OCI-LY7 (cell line): ENCODE results near the gene FRMPD1. TPM values are rescaled to one million over a fixed set of nuclear protein-coding genes. Genes with fewer than 3 reads are reported as not detected.

ENCODE experiments used
- BruUV-seq: library from RNA; stranded (reverse); fragments of 400-500 nt; replicated peaks from 2 replicates; lab custom pipeline; 2021; lab: Mats Ljungman, UMichigan
- CTCF ChIA-PET: fragments of 300-600 bp; sonication (Branson Sonifier 250); formaldehyde crosslinking; loops from one replicate; lab custom pipeline; 2022; ENCODE audit warnings: antibody characterized with exemption; ENCODE audit not compliant: unreplicated experiment; lab: Charles Lee
- POLR2A ChIA-PET: fragments of 300-600 bp; sonication (Branson Sonifier 250); formaldehyde crosslinking; loops from one replicate; lab custom pipeline; 2022; ENCODE audit warnings: antibody characterized with exemption; lab: Charles Lee
- DNase-seq: peaks from one replicate; pipeline ENCODE4 v3.0.0-alpha.2; 2015; ENCODE audit warnings: low spot score
- H2AFZ ChIP-seq: fragments of 200-600 bp; sonication (generic), shearing (Covaris generic); 2 replicates; pipeline ENCODE4 v1.6.1; 2014; ENCODE audit warnings: mild to moderate bottlenecking, antibody characterized with exemption, low read length, moderate library complexity
- H3K27ac ChIP-seq: fragments of 200-600 bp; sonication (generic); 2 replicates; pipeline ENCODE4 v1.5.1; 2014; ENCODE audit warnings: mixed run types, low read depth, mild to moderate bottlenecking, moderate library complexity, low read length, inconsistent platforms; ENCODE audit not compliant: poor library complexity, severe bottlenecking
- H3K36me3 ChIP-seq: fragments of 200-600 bp; sonication (generic); 2 replicates; pipeline ENCODE4 v1.6.1; 2014; ENCODE audit warnings: mild to moderate bottlenecking, antibody characterized with exemption, low read length, moderate library complexity, mixed read lengths; ENCODE audit not compliant: insufficient read depth
- H3K4me1 ChIP-seq: fragments of 200-600 bp; sonication (generic); 2 replicates; pipeline ENCODE4 v1.5.1; 2014; ENCODE audit warnings: mild to moderate bottlenecking, low read length; ENCODE audit not compliant: insufficient read depth, poor library complexity, severe bottlenecking
- H3K4me2 ChIP-seq: fragments of 200-600 bp; sonication (generic); 2 replicates; pipeline ENCODE4 v1.6.1; 2014; ENCODE audit warnings: mild to moderate bottlenecking, low read length
- H3K4me3 ChIP-seq: fragments of 200-600 bp; sonication (generic); 2 replicates; pipeline ENCODE4 v1.5.1; 2014; ENCODE audit warnings: mild to moderate bottlenecking, low read depth, low read length; ENCODE audit not compliant: poor library complexity, severe bottlenecking
- H3K79me2 ChIP-seq: fragments of 200-600 bp; sonication (generic); 2 replicates; pipeline ENCODE4 v1.6.1; 2016; ENCODE audit warnings: low read depth, mild to moderate bottlenecking, low read length, moderate library complexity, mixed read lengths; ENCODE audit not compliant: insufficient read depth
- H3K9me2 ChIP-seq: fragments of 200-600 bp; sonication (generic); 2 replicates; pipeline ENCODE4 v1.6.1; 2016; ENCODE audit warnings: mild to moderate bottlenecking, low read length, mixed read lengths; ENCODE audit not compliant: insufficient read depth
- H3K9me3 ChIP-seq: fragments of 200-600 bp; sonication (generic); 2 replicates; pipeline ENCODE4 v1.6.1; 2014; ENCODE audit warnings: mild to moderate bottlenecking, mixed run types, low read length, mixed read lengths
- H4K20me1 ChIP-seq: fragments of 200-600 bp; sonication (generic); 2 replicates; pipeline ENCODE4 v1.6.1; 2014; ENCODE audit warnings: mild to moderate bottlenecking, antibody characterized with exemption, low read length, moderate library complexity, mixed read lengths; ENCODE audit not compliant: insufficient read depth
- EZH2phosphoT487 ChIP-seq: fragments of 200-600 bp; sonication (generic); IDR thresholded peaks from 2 replicates; pipeline ENCODE4 v1.6.1; 2018; ENCODE audit warnings: low read depth, borderline replicate concordance, mild to moderate bottlenecking, mixed run types, antibody characterized with exemption, low read length, moderate library complexity, mixed read lengths
- intact Hi-C: fragments of 100-400 bp; cut with micrococcal nuclease; formaldehyde crosslinking; loops from one replicate; pipeline ENCODE4 v1.10.0; 2022; ENCODE audit not compliant: unreplicated experiment
- total RNA-seq, 2 experiments: library from RNA; depleted of rRNA in 1 of 2; stranded (reverse); fragments of >200 nt in 1 of 2; shearing (Covaris generic) in 1 of 2; gene quantifications; 2 replicates each; pipeline ENCODE4 v1.2.3, GENCODE V29; 2014 to 2022
- TF ChIP-seq, protein P1 (sequence below): fragments of 200-600 bp; sonication (generic); conservative IDR thresholded peaks from 2 replicates; pipeline ENCODE4 v1.5.1; 2014; ENCODE audit warnings: mild to moderate bottlenecking, antibody characterized with exemption, low read length, moderate library complexity, mixed read lengths

FRMPD1 gene
- total RNA-seq, 2 experiments from 2014 or later = not detected

DNA sequence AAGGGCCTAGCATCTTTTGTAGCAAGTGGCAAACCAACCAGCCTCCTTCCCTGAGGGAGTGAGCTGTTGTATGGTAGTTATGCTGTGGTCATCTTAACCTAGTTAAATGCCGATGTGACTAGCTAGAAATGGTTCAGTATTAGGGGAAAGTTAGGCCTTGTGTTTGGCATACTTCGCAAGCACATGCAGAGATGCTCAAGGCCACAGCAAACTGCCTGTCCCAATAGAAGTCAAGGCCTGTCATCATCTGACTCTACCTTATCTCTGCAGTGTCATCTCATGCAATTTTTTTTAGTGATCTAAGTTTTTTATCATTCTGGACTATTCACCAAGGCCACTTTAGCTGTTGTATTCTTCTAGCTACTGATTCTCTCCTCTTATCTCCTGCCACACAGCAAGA, 139.3 kb downstream of the FRMPD1 start:
- no peak overlapping the region for H2AFZ ChIP-seq
- H3K9me3 ChIP-seq = no peaks in the 10 kb centered on the region
- H3K27ac ChIP-seq = no peak overlapping the region
- no peaks in the 10 kb centered on the region for H3K9me2 ChIP-seq
- no peak for DNase-seq
- H3K4me3 ChIP-seq = no peak overlapping the region
- POLR2A ChIA-PET = no interaction called here
- no peak overlapping the region for H3K4me2 ChIP-seq
- CTCF ChIA-PET = interaction anchor here (0.8 kb wide), 1 partner anchor 11 kb away, joined by 7 read pairs; no protein-coding TSS in a partner anchor
- no peaks in the 10 kb centered on the region for H4K20me1 ChIP-seq
- intact Hi-C loops = no loop called here
- peaks cover 5% of the 10 kb centered on the region; the same call in 1 of the 2 replicates for H3K79me2 ChIP-seq
- no TSS peak for BruUV-seq
- H3K4me1 ChIP-seq = peaks cover 7% of the 10 kb centered on the region
- TF ChIP-seq, protein P1, sequence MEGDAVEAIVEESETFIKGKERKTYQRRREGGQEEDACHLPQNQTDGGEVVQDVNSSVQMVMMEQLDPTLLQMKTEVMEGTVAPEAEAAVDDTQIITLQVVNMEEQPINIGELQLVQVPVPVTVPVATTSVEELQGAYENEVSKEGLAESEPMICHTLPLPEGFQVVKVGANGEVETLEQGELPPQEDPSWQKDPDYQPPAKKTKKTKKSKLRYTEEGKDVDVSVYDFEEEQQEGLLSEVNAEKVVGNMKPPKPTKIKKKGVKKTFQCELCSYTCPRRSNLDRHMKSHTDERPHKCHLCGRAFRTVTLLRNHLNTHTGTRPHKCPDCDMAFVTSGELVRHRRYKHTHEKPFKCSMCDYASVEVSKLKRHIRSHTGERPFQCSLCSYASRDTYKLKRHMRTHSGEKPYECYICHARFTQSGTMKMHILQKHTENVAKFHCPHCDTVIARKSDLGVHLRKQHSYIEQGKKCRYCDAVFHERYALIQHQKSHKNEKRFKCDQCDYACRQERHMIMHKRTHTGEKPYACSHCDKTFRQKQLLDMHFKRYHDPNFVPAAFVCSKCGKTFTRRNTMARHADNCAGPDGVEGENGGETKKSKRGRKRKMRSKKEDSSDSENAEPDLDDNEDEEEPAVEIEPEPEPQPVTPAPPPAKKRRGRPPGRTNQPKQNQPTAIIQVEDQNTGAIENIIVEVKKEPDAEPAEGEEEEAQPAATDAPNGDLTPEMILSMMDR = no peak
- TF ChIP-seq EZH2phosphoT487 = no peak
- no peaks in the 10 kb centered on the region for H3K36me3 ChIP-seq

- ChIA-PET CTCF (no interaction called here), POLR2A (no interaction called here)
- Histone ChIP-seq H3K9me3 (no peaks in the 10 kb centered on the region), H3K4me2 (no peak overlapping the region), H3K4me3 (no peak overlapping the region), H2AFZ (no peak overlapping the region), H4K20me1 (no peaks in the 10 kb centered on the region), H3K79me2 (no peaks in the 10 kb centered on the region), H3K9me2 (no peaks in the 10 kb centered on the region), H3K36me3 (no peaks in the 10 kb centered on the region), H3K27ac (no peak overlapping the region), H3K4me1 (no peaks in the 10 kb centered on the region)
- DNase-seq = no peak
- no peak for TF ChIP-seq EZH2phosphoT487
- TF ChIP-seq, protein P1 = no peak
- intact Hi-C loops = no loop called here
- no TSS peak for BruUV-seq
Observed at GRCh38 chr9:37792122-37792521, 141.4 kb downstream of the FRMPD1 start.

- no peaks in the 10 kb centered on the region for H3K36me3 ChIP-seq
- no peaks in the 10 kb centered on the region for H4K20me1 ChIP-seq
- H3K79me2 ChIP-seq = peaks cover 1% of the 10 kb centered on the region; the same call in 1 of the 2 replicates
- no TSS peak for BruUV-seq
- DNase-seq = no peak
- ChIA-PET POLR2A (interaction anchor here (1.2 kb wide), 1 partner anchor 17 kb away, joined by 4 read pairs; no protein-coding TSS in a partner anchor), CTCF (no interaction called here)
- H3K9me2 ChIP-seq = no peaks in the 10 kb centered on the region
- no peaks in the 10 kb centered on the region for H3K9me3 ChIP-seq
- no peak overlapping the region for H3K4me3 ChIP-seq
- intact Hi-C loops = no loop called here
- H3K4me2 ChIP-seq = no peak overlapping the region
- TF ChIP-seq, protein P1 = no peak
- no peak for TF ChIP-seq EZH2phosphoT487
- peaks cover 15% of the 10 kb centered on the region for H3K4me1 ChIP-seq
- no peak overlapping the region for H2AFZ ChIP-seq
- no peak overlapping the region for H3K27ac ChIP-seq
Observed at GRCh38 chr9:37796232-37796631, 145.5 kb downstream of the FRMPD1 start.

Other genes starting within 250 kb of the FRMPD1 start
- 135 and 148 TPM in 2 replicates for gene GRHPR, start 228.3 kb upstream of the FRMPD1 start, total RNA-seq (2014; rRNA removed; shearing (Covaris generic))
- gene GRHPR, start 228.3 kb upstream of the FRMPD1 start, total RNA-seq (2022) = 105 and 106 TPM in 2 replicates
- gene ZBTB5, start 185.5 kb upstream of the FRMPD1 start, total RNA-seq (2014; rRNA removed; shearing (Covaris generic)) = 27.9 and 31.9 TPM in 2 replicates
- 20.2 and 23.9 TPM in 2 replicates for gene ZBTB5, start 185.5 kb upstream of the FRMPD1 start, total RNA-seq (2022)
- gene POLR1E, start 165.0 kb upstream of the FRMPD1 start, total RNA-seq (2014; rRNA removed; shearing (Covaris generic)) = 41.0 and 44.3 TPM in 2 replicates
- 40.5 and 47.6 TPM in 2 replicates for gene POLR1E, start 165.0 kb upstream of the FRMPD1 start, total RNA-seq (2022)
- gene FBXO10, start 74.6 kb upstream of the FRMPD1 start, total RNA-seq (2014; rRNA removed; shearing (Covaris generic)) = 9.4 and 16.1 TPM in 2 replicates
- 13.0 and 13.2 TPM in 2 replicates for gene FBXO10, start 74.6 kb upstream of the FRMPD1 start, total RNA-seq (2022)
- gene TOMM5, start 58.4 kb upstream of the FRMPD1 start, total RNA-seq (2014; rRNA removed; shearing (Covaris generic)) = 215 and 231 TPM in 2 replicates
- gene TOMM5, start 58.4 kb upstream of the FRMPD1 start, total RNA-seq (2022) = 124 and 132 TPM in 2 replicates
- gene TRMT10B, start 102.9 kb downstream of the FRMPD1 start, total RNA-seq (2014; rRNA removed; shearing (Covaris generic)) = not detected in 2 replicates
- 2.8 and 3.0 TPM in 2 replicates for gene TRMT10B, start 102.9 kb downstream of the FRMPD1 start, total RNA-seq (2022)
- gene EXOSC3, start 134.1 kb downstream of the FRMPD1 start, total RNA-seq (2014; rRNA removed; shearing (Covaris generic)) = 82.6 and 111 TPM in 2 replicates
- gene EXOSC3, start 134.1 kb downstream of the FRMPD1 start, total RNA-seq (2022) = 91.8 and 103 TPM in 2 replicates
- 10.9 and 12.8 TPM in 2 replicates for gene DCAF10, start 149.8 kb downstream of the FRMPD1 start, total RNA-seq (2014; rRNA removed; shearing (Covaris generic))
- 20.8 and 24.9 TPM in 2 replicates for gene DCAF10, start 149.8 kb downstream of the FRMPD1 start, total RNA-seq (2022)